KOPT-K1 (cell line): Measurements from ENCODE around the gene KCP.

Source experiments
- H3K27ac ChIP-seq: fragments of 200-600 bp; sonication (generic); 2 replicates; pipeline ENCODE4 v1.5.1; 2016; ENCODE audit warnings: antibody characterized with exemption, mild to moderate bottlenecking, low read depth, low read length; ENCODE audit not compliant: poor library complexity, severe bottlenecking
- H3K36me3 ChIP-seq: fragments of 200-600 bp; sonication (generic); 2 replicates; pipeline ENCODE4 v1.5.1; 2017; ENCODE audit warnings: antibody characterized with exemption, mild to moderate bottlenecking, low read length, moderate library complexity; ENCODE audit not compliant: insufficient read depth
- H3K9me3 ChIP-seq: fragments of 200-600 bp; sonication (generic); 2 replicates; pipeline ENCODE4 v1.5.1; 2017; ENCODE audit warnings: antibody characterized with exemption, low read length, mild to moderate bottlenecking; ENCODE audit not compliant: insufficient read depth, poor library complexity, severe bottlenecking

The KCP gene

DNA sequence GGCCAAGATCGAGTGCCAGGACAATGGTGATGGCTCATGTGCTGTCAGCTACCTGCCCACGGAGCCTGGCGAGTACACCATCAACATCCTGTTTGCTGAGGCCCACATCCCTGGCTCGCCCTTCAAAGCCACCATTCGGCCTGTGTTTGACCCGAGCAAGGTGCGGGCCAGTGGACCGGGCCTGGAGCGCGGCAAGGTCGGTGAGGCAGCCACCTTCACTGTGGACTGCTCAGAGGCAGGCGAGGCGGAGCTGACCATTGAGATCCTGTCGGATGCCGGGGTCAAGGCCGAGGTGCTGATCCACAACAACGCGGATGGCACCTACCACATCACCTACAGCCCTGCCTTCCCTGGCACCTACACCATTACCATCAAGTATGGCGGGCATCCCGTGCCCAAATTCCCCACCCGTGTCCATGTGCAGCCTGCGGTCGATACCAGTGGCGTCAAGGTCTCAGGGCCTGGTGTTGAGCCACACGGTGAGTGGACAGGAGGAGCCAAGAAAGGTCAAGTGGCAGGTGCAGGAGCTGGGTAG lies 65.7 kb downstream of the KCP start:
- H3K27ac ChIP-seq, result no peak overlapping the region
- H3K36me3 ChIP-seq, result no peaks in the 10 kb centered on the region

DNA sequence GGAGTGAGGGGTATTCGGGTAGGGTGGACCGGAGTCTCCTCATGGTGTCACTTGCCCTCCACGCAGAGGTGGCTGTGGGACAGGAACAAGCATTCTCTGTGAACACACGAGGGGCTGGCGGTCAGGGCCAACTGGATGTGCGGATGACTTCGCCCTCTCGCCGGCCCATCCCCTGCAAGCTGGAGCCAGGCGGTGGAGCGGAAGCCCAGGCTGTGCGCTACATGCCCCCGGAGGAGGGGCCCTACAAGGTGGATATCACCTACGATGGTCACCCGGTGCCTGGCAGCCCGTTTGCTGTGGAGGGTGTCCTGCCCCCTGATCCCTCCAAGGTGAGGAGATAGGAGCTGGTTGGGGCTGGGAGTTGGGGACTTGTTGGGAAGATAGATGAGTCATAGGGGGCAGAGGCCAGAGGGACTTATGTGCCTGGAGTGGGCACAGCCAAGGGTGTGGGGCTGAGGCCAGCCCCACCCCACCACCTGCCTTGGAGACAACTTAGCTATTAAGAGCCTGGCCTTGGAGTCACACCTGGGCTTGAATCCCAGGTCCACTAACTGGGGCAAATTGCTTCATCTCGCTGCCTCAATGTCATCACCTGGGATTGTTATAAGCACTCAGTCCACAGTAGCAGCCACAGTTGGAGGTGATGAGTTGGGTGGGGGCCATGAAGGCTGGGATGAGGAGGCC lies 66.4 kb downstream of the KCP start:
- H3K27ac ChIP-seq, result no peak overlapping the region

More for the DNA sequence above, 65.7 kb downstream of the KCP start:
- no peaks in the 10 kb centered on the region for H3K9me3 ChIP-seq

DNA sequence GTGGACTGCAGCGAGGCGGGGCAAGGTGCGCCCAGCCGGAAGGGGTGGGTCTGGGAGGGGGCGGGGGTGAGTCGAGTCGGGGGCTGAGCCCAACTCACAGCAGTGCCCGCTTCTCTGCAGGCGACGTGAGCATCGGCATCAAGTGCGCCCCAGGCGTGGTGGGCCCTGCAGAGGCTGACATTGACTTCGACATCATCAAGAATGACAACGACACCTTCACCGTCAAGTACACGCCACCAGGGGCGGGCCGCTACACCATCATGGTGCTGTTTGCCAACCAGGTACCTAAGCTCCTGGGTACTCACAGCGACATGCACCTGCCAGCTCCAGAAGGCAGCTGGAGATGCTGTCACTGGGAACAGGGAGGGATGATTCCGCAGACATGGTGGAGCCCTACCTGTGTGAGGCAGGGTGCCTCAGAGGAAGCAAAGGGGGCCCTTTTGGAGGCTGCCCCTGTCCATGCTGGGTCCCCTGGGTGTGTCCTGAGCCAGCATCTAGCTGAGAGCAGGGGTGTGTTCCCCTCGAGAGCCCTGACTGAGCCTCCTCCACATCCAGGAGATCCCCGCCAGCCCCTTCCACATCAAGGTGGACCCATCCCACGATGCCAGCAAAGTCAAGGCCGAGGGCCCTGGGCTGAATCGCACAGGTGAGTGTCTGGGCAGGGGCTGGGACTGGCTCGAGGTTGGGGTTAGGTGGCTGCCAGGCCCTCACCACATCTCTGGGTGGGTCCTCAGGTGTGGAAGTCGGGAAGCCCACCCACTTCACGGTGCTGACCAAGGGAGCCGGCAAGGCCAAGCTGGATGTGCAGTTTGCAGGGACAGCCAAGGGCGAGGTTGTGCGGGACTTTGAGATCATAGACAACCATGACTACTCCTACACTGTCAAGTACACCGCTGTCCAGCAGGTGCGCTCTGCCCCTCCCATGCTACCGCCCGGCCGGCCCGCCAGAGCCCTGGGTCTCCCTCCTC lies 67.6 kb downstream of the KCP start:
- Histone ChIP-seq H3K36me3 (no peaks in the 10 kb centered on the region), H3K9me3 (no peaks in the 10 kb centered on the region), H3K27ac (no peak overlapping the region)

More for the DNA sequence above, 66.4 kb downstream of the KCP start:
- H3K9me3 ChIP-seq, result no peaks in the 10 kb centered on the region
- H3K36me3 ChIP-seq, result no peaks in the 10 kb centered on the region

DNA sequence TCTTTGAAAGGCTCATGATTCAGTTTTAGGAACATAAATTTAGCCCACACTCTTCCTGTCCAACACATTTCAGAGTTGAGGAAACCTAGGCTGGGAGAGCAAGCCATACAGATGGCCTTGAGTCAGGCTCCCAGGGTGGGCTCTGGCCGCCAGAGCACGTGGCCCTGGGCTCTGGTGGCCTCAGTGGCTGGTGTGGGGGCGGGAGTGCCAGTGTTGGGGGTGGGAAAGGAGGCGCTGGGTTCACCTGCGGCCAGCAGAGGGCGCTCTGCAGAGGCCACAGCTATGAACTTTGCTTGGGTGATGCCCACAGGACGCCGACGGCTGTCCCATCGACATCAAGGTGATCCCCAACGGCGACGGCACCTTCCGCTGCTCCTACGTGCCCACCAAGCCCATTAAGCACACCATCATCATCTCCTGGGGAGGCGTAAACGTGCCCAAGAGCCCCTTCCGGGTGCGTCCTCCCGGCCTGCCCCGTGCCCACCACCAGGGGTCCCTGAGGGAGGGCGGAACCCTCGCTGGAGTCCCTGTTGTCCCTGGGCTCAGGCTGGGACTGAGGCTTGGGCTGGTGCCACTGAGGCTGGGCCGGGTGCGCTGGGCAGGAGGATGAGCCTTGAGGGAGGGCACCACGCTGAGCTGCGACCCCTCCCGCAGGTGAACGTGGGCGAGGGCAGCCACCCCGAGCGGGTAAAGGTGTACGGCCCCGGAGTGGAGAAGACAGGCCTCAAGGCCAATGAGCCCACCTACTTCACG lies 68.4 kb downstream of the KCP start:
- no peaks in the 10 kb centered on the region for H3K9me3 ChIP-seq
- H3K36me3 ChIP-seq, result no peaks in the 10 kb centered on the region
- H3K27ac ChIP-seq, result no peak overlapping the region

DNA sequence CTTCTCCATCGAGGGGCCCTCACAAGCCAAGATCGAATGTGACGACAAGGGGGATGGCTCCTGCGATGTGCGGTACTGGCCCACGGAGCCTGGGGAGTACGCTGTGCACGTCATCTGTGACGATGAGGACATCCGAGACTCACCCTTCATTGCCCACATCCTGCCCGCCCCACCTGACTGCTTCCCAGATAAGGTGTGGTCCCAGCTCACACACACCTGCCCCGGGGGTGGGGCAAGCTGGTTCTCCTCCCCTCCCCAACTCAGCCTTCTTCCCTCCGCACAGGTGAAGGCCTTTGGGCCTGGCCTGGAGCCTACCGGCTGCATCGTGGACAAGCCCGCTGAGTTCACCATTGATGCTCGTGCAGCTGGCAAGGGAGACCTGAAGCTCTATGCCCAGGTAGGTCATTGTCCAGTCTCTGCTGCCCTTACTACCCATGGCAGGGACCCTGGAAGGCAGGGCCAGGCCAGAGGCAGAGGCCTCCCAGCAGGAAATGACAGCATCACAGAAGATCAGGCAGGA lies 69.3 kb downstream of the KCP start:
- no peak overlapping the region for H3K27ac ChIP-seq
- H3K9me3 ChIP-seq, result no peaks in the 10 kb centered on the region
- no peaks in the 10 kb centered on the region for H3K36me3 ChIP-seq

DNA sequence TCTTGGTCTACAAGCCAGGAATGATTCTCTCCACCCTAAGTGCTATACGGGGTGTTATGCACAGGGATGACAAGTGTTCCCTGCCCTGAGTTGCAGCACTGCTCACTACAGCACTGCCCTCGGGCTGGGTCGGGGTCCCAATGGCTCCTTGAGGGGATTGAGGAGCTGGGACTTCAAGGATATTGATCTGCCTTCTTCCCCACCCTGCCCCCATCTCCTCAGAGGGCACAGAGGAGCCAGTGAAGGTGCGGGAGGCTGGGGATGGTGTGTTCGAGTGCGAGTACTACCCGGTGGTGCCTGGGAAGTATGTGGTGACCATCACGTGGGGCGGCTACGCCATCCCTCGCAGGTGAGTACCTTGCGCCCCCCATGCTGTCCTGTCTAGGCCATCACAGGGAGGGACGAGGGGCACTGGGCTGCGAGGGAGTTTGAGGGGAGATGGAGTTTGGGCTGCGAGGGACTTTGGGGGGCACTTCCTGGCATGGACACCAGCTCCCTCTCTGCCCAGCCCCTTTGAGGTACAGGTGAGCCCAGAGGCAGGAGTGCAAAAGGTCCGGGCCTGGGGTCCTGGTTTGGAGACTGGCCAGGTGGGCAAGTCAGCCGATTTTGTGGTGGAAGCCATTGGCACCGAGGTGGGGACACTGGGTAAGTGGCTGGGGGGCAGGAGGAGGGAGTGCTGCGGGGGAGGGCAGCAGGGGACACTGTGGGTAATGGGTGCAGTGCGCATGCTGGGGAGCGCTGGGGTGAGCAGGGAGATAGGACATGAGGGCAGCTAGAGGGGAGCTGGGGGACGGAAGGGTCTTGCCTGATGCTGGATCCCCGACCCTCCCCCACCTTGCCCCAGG lies 70.0 kb downstream of the KCP start:
- Histone ChIP-seq H3K36me3 (no peaks in the 10 kb centered on the region), H3K27ac (no peak overlapping the region), H3K9me3 (no peaks in the 10 kb centered on the region)

DNA sequence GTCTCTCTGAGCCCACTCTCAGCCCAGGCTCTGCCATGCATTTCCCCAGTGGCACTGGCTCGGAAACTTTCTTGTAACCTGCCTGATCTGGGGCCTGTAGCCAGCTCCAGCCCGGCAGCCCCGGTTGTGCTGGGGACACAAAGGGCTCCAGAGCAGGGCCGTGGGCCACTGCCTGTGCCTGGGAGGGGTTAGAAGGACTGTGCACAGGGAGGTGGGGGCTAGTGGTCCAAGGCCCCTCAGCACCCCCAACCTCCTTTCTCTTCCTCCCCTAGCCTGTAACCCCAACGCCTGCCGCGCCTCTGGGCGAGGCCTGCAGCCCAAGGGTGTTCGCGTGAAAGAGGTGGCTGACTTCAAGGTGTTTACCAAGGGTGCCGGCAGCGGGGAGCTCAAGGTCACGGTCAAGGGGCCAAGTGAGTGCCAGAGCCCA lies 70.7 kb downstream of the KCP start:
- Histone ChIP-seq H3K9me3 (no peaks in the 10 kb centered on the region), H3K27ac (no peak overlapping the region), H3K36me3 (no peaks in the 10 kb centered on the region)

DNA sequence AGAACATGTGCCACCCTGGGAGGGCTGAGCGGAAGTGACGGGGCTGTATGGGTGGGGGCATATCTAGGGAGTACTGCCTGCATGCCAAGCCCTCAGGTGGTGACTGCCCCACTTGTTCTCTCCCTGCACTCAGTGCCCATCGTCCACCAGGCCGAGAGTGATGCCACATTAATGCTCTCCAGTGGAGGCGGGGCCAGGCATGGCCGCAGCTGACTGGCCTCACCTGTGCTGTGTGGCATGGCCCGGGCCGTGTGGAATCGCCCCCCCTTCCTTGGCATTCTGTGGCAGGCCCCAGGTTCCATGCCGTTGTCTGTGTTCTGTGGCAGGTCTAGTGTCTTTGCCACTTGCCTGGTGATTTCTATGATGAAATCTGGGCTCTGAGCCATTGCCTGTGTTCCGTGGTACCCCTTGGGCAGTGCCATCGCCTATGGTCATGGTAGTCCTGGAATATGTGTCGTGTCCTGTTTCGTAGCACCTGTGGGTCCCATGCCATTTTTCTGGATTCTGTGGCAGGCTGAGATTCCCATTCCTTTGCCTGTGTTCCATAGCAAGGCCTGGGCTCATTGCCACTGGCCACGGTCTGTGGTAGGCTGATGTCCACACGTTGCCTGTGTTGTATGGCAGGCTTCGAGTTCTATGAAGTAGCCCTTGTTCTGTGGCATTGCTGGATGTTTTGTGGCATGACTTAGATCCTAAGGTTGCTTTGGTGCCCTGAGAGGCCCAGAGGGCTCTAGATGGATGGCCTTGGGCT lies 71.4 kb downstream of the KCP start:
- Histone ChIP-seq H3K27ac (no peak overlapping the region), H3K9me3 (no peaks in the 10 kb centered on the region), H3K36me3 (no peaks in the 10 kb centered on the region)

DNA sequence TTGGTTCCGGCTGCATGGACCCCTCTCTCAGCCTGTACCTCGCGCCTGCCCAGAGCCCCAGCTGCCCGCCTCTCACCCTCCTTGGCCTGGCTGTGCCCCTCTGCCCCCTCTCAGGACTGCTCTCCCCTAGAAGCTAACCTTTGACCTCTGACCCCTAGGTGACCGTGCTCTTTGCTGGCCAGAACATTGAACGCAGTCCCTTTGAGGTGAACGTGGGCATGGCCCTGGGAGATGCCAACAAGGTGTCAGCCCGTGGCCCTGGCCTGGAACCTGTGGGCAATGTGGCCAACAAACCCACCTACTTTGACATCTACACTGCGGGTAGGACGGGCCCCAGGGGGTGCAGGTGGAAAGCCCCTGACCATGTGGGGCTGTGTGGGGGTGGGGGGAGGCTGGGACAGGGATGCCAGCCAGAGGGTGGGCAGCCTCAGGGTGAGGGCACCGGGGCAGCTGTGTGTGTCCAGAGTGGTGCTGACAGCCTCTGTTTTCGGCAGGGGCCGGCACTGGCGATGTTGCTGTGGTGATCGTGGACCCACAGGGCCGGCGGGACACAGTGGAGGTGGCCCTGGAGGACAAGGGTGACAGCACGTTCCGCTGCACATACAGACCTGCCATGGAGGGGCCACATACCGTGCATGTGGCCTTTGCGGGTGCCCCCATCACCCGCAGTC lies 72.3 kb downstream of the KCP start:
- Histone ChIP-seq H3K9me3 (no peaks in the 10 kb centered on the region), H3K27ac (no peak overlapping the region), H3K36me3 (no peaks in the 10 kb centered on the region)

DNA sequence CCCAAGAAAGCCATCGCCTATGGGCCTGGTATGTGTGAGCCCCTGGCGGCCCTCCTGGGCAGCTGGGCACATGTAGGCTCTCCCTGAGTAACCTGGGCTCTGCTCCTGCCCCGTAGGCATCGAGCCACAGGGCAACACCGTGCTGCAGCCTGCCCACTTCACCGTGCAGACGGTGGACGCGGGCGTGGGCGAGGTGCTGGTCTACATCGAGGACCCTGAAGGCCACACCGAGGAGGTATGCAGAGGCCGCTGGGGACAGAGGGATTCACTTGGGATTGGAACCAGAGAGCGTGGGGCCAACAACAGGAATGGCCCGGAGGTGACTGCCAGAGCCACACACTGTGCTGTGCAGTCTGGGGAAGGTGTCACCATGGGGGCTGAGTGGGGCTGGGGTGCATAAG lies 73.0 kb downstream of the KCP start:
- Histone ChIP-seq H3K27ac (no peak overlapping the region), H3K36me3 (no peaks in the 10 kb centered on the region), H3K9me3 (no peaks in the 10 kb centered on the region)

DNA sequence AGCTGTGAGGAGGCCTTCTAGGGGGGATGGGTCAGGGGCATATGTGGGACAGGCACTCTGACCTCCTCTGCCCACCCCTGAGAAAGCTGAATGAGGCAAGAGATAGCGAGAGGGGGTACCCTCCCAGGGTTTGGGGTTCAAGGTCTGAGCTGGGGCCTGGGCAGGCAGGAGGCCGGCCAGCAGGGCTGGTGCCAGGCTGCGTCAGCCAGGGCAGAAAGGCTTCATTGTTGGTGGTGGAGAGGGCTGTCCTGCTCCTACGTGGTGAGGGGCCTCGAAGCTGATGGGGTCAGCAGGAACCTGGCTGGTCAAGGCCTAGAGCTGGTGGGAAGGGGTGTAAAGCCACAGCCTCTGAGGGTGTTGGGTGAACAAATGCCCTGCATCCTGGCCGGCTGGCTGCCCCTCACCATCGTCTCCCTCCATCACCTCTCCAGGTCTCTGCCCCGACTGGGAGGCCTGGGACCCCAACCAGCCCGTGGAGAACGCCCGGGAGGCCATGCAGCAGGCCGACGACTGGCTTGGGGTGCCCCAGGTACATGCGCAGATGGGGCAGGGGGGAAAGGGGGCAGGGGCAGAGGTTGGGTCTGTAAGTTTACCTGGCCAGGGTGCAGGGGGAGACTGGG lies 73.7 kb downstream of the KCP start:
- no peak overlapping the region for H3K27ac ChIP-seq
- no peaks in the 10 kb centered on the region for H3K36me3 ChIP-seq
- no peaks in the 10 kb centered on the region for H3K9me3 ChIP-seq

DNA sequence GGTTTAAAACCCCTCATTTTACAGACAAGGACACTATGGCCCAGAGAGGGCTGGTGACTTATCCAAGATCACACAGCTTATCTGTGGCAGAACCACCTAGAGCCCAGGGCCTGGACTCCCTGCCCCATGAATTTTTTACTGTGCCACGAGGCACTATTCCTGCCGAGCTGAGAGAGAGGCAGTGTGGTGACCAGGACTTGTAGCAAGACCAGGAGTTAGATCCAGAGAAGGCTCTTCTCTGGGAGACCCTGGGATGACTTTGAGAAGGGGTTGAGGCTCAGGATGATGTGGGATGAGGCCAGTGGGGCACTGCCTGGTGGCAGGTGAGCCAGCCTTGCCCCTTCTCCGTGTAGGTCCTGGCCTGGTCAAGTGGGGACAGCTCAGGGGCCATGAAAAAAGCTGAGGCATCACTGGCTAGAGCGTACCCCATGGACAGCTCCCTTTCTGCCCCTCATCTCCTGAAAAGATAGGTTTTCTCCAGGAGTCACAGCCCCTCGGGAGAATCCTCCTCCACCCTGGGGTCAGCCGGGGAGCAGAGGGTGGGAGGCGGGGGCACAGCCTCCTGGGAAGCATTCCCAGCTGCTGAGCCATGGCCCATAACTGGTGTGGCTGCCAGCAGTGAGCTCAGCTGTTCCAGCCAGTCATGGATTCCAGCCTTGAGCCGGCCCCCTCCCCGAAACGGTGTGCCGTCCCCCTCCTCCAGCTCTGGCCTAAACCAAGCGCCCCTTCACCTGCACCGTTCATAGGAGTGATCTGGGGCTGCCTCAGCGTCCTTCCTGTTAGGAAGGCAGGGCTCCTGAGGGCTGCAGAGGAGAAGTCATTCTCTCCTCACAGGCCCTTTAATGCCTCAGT lies 74.5 kb downstream of the KCP start:
- Histone ChIP-seq H3K9me3 (no peaks in the 10 kb centered on the region), H3K27ac (no peak overlapping the region), H3K36me3 (no peaks in the 10 kb centered on the region)
